ENCODE data around the gene SLC25A39.
A peak's percentile ranks its signal among the peaks of the same experiment; 100 is the strongest.
"Not testable (repeated sequence)": the region's sequence is repeated elsewhere in the genome, so short reads cannot be mapped to it uniquely, and the experiment has no call there.

The SLC25A39 gene

DNA sequence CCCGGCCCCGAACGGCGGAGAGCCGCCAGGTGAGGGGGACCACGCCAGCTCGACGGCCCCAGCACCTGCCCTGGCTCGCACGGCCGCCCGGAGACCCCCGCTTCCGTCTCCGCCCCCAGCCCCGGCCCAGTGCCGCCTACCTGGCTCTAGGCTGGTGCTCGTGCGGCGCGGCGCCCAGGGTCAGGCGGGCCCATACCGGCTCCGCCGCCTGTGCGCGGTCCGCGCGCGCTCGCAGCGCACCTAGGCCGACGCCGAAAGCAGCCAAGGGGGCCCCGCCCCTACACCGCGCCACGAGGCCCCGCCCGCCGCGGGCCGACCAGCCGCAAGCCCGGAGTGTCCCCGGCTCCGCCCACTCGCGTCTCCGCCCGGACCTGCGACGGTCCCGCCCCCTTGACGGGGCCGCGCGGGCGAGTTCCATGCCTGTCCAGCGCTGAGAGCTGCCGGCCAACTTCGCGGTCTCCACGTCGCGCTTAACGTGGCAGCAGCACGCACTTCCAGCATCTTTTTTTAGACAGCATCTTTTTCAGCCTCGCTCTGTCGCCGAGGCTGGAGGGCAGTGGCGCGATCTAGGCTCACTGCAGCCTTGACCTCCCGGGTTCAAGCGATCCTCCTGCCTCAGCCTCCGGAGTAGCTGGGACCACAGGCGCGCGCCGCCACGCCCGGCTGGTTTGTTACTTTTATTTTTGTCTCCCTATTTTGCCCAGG lies at the start of gene SLC25A39:
Gene SLC25A39 (minus strand): TSS at position 253 of the 705 bp plus-strand sequence. CDS start 1,261 bp downstream, outside the sequence.
- peak; percentile 62 to 98 for DNase-seq

DNA sequence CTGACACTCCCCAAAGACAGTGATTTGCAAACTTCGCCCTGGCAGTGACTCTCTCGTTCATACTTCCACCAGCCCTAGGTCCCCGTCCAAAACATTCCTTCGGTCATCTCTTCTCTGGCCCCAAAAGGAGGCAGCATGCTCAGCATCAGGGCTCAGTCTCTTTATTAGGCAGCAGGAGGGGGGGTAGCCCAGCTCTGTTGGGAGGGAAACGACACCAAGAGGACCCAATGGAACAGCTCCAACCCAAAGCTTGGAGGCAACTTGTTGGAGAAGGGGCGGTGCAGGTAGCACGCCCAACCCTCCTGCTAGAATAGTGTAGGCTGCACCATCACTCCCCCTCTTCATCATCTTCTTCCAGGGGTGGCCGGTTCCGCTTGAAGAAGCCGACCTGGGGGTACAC lies 47.4 kb upstream of the SLC25A39 start:
- DNase-seq = no peak

GRCh38 chr17:44369414-44370023 lies 44.9 kb upstream of the SLC25A39 start:
- not testable (repeated sequence) for DNase-seq

GRCh38 chr17:44368391-44369243 lies 44.0 kb upstream of the SLC25A39 start:
- not testable (repeated sequence) for DNase-seq

GRCh38 chr17:44367231-44367979 lies 42.8 kb upstream of the SLC25A39 start:
- no peak for DNase-seq

DNA sequence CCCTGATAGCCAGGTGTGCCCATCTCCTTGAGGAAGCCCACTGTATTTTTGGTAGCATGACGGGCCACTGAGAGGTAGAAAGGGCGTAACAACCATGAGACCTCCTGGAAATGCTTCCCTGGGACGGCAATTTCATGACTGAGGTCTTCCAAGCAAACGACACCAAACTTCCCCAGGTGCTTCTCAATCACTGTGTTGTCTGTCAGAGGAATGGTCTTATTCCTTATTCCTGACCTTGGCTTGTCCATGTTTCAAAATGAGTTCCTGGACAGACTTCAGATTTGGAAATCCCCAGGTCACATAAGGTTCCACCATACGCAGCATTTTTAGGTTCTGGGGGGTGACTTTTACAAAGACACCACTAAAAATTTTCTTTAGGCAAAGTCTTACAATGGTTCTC lies 40.4 kb upstream of the SLC25A39 start:
- DNase-seq = not testable (repeated sequence)

DNA sequence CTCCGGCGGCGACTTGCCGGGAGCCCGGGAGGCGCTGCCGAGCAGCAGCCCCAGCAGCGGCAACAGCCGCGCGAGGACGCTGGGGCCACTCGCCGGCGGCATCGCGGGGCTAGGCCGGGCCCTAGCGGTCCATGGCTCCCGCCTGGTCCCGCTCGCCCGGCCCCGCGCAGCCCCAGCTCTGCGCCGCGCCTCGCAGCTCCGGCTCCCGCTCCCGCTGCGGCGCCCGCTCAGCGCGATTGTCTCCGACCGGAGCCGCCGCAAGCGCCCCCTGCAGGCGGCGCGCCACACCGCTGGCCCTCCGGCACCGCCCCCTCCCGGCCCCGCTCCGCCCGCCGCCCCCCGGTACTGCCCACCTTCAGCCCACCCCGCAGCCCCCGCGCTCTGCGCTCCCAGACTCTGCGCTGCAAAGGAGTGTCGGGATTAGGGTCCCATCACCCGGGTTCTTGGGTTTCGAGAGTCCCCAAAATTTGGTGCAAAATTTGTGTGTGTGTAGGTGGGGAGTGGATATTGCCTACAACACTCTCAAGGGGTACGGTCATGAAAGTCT lies 39.1 kb upstream of the SLC25A39 start, which contains the start of gene FAM171A2:
Gene FAM171A2 (minus strand): TSS at position 241 of the 547 bp plus-strand sequence. CDS start 139 bp downstream, at position 102.
- DNase-seq = peak in 1 of 2 experiments; percentile 92

DNA sequence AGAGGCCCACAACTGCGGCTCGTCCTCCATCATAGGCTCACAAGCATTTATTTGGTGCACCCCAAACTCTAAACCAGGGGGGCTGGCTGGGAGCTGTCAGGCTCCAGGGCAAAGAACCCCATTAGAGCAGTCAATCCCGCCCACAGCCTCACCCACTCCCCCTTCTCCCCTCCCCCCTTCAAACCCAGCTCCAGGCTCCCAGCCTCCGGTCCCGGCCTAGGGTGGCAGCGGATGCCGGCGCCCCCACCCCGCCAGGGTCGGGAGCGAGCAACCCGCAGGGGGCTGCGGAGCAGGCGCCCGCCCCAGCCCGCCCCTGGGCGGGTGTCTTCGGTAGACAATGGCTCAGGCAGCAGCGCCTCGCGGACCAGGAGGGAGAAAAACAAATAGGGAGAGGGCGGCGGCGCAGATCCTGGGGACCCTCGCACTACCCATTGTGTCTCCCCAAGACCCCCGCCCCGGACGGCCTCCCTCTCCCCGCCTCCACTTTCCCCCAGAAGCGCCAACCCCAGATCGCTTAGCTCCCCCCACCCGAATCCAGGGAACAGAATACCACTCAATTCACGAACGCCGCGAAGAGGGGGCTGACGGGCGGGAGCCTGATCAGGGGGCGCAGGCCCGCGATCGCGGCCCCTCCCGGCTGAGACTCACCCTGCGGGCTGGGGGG lies 38.5 kb upstream of the SLC25A39 start:
- DNase-seq = peak; percentile 25 to 69

DNA sequence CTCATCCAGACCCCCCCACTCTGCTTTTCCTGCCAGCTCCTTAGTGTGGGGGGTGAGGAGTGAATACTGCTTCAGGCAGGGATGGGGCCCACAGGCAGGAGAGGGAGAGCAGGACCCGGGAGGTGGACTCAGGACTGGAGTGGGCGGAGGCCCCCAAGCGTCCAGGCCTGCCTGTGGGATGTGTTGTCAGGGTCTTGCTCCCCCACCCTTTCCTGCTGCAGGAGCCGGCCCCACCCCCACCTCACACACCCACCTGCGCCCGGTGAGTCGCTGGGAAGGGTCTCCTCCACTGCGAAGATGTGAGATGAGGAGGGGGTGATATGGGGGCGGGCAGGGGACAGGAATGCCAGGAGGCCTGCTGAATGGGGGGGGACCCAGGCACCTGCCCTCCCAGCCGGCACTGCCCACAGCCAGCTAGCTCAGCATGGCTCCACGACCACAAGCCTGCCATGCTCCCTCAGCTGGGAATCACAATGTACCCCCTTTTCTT lies 37.9 kb upstream of the SLC25A39 start:
- peak in 1 of 2 experiments; percentile 58 for DNase-seq

DNA sequence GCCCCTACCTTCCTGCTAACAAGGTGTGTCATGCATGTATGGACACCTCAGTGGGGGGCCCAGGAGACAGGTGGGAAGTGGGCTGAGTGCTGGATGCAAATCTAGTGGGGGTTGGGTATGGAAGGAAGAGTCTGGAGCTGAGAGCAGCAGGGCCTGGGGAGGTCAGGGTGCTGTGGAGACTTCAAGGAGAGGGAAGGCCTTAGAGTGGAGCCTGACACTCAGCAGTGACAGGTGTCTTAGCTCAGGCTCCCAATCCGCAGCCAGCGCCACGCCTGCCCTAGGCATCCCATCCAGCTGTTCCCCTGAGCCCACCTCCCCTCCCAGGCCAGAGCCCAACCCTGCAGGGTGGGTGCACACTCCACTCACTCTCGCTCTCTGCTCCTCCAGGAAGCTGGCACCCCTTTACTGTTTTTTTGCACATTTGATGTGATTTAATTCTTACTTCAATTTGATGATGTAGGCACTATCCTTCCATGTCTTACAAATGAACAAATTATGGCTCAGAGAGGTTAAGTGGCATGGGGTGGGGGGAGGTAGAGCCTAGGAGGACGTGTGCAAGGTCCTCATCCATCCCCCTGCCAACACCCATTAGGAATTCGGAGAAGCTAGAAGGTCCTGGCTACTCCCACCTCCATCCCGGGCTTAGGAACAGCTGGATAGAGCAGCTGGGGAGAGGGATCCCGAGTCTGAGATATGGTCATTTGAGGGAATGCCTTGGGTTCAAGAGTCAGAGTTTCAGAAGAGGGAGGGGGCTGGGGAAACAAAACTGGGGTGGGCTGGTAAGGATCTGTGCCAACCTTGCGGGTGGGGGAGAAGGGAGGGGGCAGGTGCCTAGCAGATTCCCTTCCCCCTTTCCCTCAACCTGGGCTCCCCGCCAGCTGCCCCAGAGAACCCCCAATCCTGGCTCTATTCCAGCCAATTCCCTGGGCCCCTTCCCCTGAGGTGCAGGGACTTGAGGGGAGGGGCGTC lies 37.0 kb upstream of the SLC25A39 start:
- peak in 1 of 2 experiments; percentile 39 for DNase-seq

DNA sequence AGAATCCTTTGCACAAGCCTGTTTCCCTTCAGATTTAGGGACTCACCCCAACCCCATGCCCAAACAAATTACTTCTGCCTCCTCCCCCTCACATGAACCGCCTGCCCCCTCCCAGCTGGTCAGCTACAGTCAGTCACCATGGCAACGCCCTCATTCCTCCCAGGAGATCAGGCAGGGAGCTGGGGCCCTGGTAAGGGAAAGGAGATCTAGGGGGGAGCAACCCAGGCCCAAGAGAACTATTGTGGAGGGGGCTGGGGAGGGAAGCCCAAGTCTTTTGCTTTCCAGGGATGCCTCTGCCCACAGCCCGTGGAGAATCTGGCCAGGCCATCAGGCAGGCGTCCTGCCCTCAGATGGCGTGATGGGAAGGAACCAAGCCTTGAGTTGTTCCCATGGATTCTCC lies 36.2 kb upstream of the SLC25A39 start:
- peak in 1 of 2 experiments; percentile 34 for DNase-seq

DNA sequence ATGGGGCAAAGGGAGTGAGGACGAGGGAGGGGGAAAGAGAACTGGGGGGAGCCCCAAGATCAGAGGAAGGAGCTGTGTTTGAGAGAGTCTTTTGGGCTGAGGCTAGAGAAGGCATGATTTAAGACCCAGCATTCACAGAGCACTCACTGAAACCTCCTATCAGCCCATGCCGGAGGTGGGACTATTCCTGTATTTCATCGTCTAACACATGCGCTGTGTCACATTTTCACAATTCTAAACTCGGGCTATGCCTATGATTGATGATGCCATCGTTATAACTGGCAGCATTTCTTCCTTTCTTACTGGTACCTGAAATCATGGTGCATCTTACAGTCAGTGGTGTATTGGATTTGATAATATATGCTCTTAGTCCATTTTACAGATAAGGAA lies 35.5 kb upstream of the SLC25A39 start:
- no peak for DNase-seq

- DNase-seq = no peak
Measured at GRCh38 chr17:44359458-44360143, 35.0 kb upstream of the SLC25A39 start.

DNA sequence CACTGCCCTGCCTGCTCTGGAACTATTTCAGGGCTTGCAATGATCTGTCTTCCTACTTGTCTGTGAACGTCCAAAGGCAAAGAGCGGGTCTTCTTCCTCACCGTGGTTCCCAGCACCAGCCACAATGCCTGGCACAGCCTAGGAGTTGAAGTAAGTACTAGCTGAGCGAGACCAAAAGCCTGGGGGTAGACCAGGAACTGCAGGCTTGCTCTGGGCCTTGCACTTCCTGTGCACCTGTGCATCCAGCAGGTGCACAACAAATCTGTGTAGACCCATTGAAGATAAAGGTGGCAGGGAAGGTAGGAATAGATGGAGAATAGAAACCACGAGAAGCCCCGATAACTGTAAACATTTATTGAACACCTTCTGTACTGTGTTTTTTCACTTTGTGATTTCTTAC lies 34.4 kb upstream of the SLC25A39 start:
- DNase-seq = no peak

DNA sequence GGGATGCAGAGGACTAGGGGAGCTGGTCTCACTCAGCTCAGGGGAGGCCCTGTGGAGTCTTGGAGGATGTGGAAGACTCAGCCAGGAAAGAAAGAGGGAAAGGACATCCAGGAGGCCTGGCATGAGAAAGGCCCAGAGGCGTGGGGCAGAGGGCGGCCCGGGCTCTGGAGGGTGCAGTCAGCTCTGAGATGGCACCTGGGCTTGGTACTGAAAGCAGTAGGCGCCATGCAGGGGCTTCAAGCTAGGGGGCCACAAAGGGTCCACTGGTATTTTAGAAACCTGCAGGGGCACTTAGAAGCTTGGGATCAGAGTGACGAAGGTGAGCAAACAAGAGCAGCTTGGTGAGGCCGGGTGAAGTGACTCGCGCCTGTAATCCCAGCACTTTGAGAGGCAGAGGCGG lies 33.4 kb upstream of the SLC25A39 start:
- no peak for DNase-seq

DNA sequence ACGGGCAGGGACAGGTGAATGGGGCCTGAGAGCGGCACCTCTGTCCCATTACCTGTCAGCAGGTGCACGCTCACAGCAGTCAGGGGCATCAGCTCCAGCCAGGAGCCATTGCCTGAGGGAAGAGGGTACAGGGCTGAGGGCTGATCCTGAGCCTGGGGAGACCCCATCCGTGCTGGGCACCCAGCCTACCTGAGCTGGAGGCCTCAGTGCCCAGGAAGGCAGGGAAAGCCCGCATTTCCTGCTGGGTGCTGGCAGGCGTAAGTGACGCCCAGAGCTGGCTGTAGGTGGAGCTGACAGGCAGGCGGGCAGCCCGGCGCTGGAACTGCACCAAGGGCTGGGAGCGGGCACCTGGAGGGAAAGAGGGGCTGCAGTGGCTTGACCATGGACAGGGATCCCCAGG lies 31.6 kb upstream of the SLC25A39 start:
- peak in 1 of 2 experiments; percentile 28 for DNase-seq

DNA sequence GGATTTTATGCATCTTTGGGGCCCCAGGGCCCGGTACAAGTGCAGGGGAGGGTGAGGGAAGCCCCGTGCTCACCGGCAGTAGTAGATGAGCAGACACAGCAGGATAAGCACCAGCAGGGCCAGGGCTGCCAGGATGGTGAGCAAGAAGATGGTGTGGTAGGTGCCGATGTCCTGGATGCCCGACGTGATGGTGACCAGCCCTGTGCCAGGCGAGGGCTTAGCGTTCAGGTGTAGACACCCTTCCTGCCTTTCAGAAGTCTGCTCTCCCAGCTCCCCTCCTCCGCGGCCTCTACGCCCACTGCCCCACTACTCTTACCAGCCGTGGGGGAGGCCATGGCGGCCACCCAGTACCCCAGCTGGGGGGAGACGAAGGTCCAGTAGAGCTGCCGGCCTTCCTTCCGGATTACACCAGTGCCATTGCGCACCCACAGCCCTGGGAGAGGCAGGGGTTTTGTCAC lies 31.0 kb upstream of the SLC25A39 start:
- no peak for DNase-seq

- DNase-seq = peak; percentile 46 to 86
Measured at GRCh38 chr17:44354582-44355561, 30.2 kb upstream of the SLC25A39 start.
